GM23338 (cell line): Measurements from ENCODE around the gene CFAP70. TPM values are rescaled to one million over a fixed set of nuclear protein-coding genes. Genes with fewer than 3 reads are reported as not detected.

Experiments used
- ATAC-seq: fragments of 200-7000 bp; cut with Tn5 transposase; 3 replicates; pipeline ENCODE4 v1.9.1; 2020
- DNase-seq: peaks from one replicate; pipeline ENCODE4 v3.0.0-alpha.2; 2015; ENCODE audit warnings: low spot score
- H2AFZ ChIP-seq: fragments of 200-600 bp; sonication (generic); 2 replicates; pipeline ENCODE4 v1.8.0; 2016; ENCODE audit warnings: antibody characterized with exemption, mild to moderate bottlenecking, moderate library complexity
- H3F3A ChIP-seq: fragments of 200-600 bp; sonication (generic); replicated peaks from 2 replicates; pipeline ENCODE4 v1.8.0; 2017; ENCODE audit warnings: antibody characterized with exemption, mixed run types, low read depth
- H3K27ac ChIP-seq: fragments of 200-600 bp; sonication (generic); 2 replicates; pipeline ENCODE4 v1.6.1; 2016; ENCODE audit warnings: low read depth
- H3K27me3 ChIP-seq: fragments of 200-600 bp; sonication (generic); 2 replicates; pipeline ENCODE4 v1.8.0; 2016; ENCODE audit warnings: mild to moderate bottlenecking, mixed run types, moderate library complexity; ENCODE audit not compliant: insufficient read depth
- H3K36me3 ChIP-seq: fragments of 200-600 bp; sonication (generic); 2 replicates; pipeline ENCODE4 v1.8.0; 2016; ENCODE audit warnings: mild to moderate bottlenecking; ENCODE audit not compliant: insufficient read depth
- H3K4me1 ChIP-seq: fragments of 200-600 bp; sonication (generic); 2 replicates; pipeline ENCODE4 v1.8.0; 2016; ENCODE audit warnings: mild to moderate bottlenecking, moderate library complexity; ENCODE audit not compliant: insufficient read depth
- H3K4me2 ChIP-seq: fragments of 200-600 bp; sonication (generic); 2 replicates; pipeline ENCODE4 v1.7.1; 2017; ENCODE audit warnings: mixed run types
- H3K4me3 ChIP-seq: fragments of 200-600 bp; sonication (generic); 2 replicates; pipeline ENCODE4 v1.6.1; 2016; ENCODE audit warnings: mixed run types
- H3K79me2 ChIP-seq: fragments of 200-600 bp; sonication (generic); replicated peaks from 2 replicates; pipeline ENCODE4 v1.8.0; 2017; ENCODE audit warnings: mild to moderate bottlenecking; ENCODE audit not compliant: insufficient read depth
- H3K9me2 ChIP-seq: fragments of 200-600 bp; sonication (generic); 2 replicates; pipeline ENCODE4 v1.8.0; 2017; ENCODE audit not compliant: insufficient read depth
- H4K20me1 ChIP-seq: fragments of 200-600 bp; sonication (generic); replicated peaks from 2 replicates; pipeline ENCODE4 v1.8.0; 2017; ENCODE audit warnings: mild to moderate bottlenecking; ENCODE audit not compliant: insufficient read depth
- H3K27ac Mint-ChIP-seq: 2 replicates; pipeline ENCODE4 v1.8.0; 2020; ENCODE audit warnings: inconsistent platforms, mild to moderate bottlenecking, moderate library complexity, mixed read lengths
- H3K27me3 Mint-ChIP-seq: 3 replicates; pipeline ENCODE4 v1.8.0; 2022; ENCODE audit warnings: low read depth, mild to moderate bottlenecking, moderate library complexity, mixed read lengths, inconsistent platforms; ENCODE audit not compliant: insufficient read depth, poor library complexity
- H3K36me3 Mint-ChIP-seq: 3 replicates; pipeline ENCODE4 v1.8.0; 2021; ENCODE audit warnings: low read depth, mild to moderate bottlenecking, inconsistent platforms, moderate library complexity, mixed read lengths
- H3K4me1 Mint-ChIP-seq: 3 replicates; pipeline ENCODE4 v1.8.0; 2020; ENCODE audit warnings: mild to moderate bottlenecking, inconsistent platforms, mixed read lengths
- H3K4me3 Mint-ChIP-seq: 3 replicates; pipeline ENCODE4 v1.8.0; 2021; ENCODE audit warnings: moderate library complexity, mild to moderate bottlenecking, inconsistent platforms, mixed read lengths
- H3K9me3 Mint-ChIP-seq: 3 replicates; pipeline ENCODE4 v1.8.0; 2020; ENCODE audit warnings: moderate library complexity, mild to moderate bottlenecking, inconsistent platforms, mixed read lengths
- CREB1 ChIP-seq: fragments of 250-450 bp; sonication (Bioruptor Pico); IDR thresholded peaks from 2 replicates; pipeline ENCODE4 v1.5.0; 2020; ENCODE audit warnings: low read depth, mild to moderate bottlenecking, moderate library complexity
- EZH2 ChIP-seq: fragments of 200-600 bp; sonication (generic); IDR thresholded peaks from one replicate; pipeline ENCODE4 v1.8.0; 2017; ENCODE audit warnings: antibody characterized with exemption, mild to moderate bottlenecking, low read depth; ENCODE audit not compliant: unreplicated experiment
- EZH2phosphoT487 ChIP-seq: fragments of 200-600 bp; sonication (generic); IDR thresholded peaks from one replicate; pipeline ENCODE4 v1.8.1; 2018; ENCODE audit warnings: antibody characterized with exemption; ENCODE audit not compliant: unreplicated experiment
- NANOG ChIP-seq: IDR thresholded peaks from 2 replicates; pipeline ENCODE4 v1.6.1; 2016; ENCODE audit warnings: antibody characterized with exemption, borderline replicate concordance
- POLR2AphosphoS5 ChIP-seq: IDR thresholded peaks from 2 replicates; pipeline ENCODE4 v1.6.1; 2016; ENCODE audit warnings: antibody characterized with exemption, low read depth
- ZNF114 ChIP-seq: fragments of 250-450 bp; sonication (Bioruptor Pico); IDR thresholded peaks from 2 replicates; pipeline ENCODE4 v1.5.0; 2020; ENCODE audit warnings: mild to moderate bottlenecking, moderate library complexity
- ZNF331 ChIP-seq: fragments of 250-450 bp; sonication (Bioruptor Pico); IDR thresholded peaks from 2 replicates; pipeline ENCODE4 v1.5.0; 2020; ENCODE audit warnings: low read depth, mild to moderate bottlenecking, moderate library complexity
- polyA plus RNA-seq: library from polyadenylated mRNA; unstranded; fragments of >200 nt; fragmentation: Nextera tagmentation; extraction: Ambion mirVana; gene quantifications from 2 replicates; pipeline ENCODE4 v1.2.1, GENCODE V29; 2016
- total RNA-seq: library from RNA; depleted of rRNA; stranded (reverse); fragments of >200 nt; shearing (Covaris generic); gene quantifications from 2 replicates; pipeline ENCODE4 v1.2.3, GENCODE V29; 2014
- TF ChIP-seq, protein P1 (sequence below): IDR thresholded peaks from one replicate; pipeline ENCODE4 v1.6.1; 2018; ENCODE audit warnings: antibody characterized with exemption; ENCODE audit not compliant: unreplicated experiment
- TF ChIP-seq, protein P2 (sequence below): IDR thresholded peaks from 2 replicates; pipeline ENCODE4 v1.6.1; 2016; ENCODE audit warnings: antibody characterized with exemption

The CFAP70 gene
- total and polyA plus RNA-seq, 2 experiments from 2014 or later, result 0.17 to 0.24 TPM

GRCh38 chr10:73344269-73344668 is 14.4 kb downstream of the CFAP70 start:
- no peaks in the 10 kb centered on the region for H3K9me2 ChIP-seq
- no peaks in the 10 kb centered on the region for H3K36me3 ChIP-seq
- no peaks in the 10 kb centered on the region for H3K4me1 Mint-ChIP-seq
- ATAC-seq (no peak), DNase-seq (no peak)
- H3K36me3 Mint-ChIP-seq, result no peaks in the 10 kb centered on the region; the same call in 2 of the 3 replicates
- no peaks in the 10 kb centered on the region; the same call in 2 of the 3 replicates for H3K9me3 Mint-ChIP-seq
- H3K79me2 ChIP-seq, result no peaks in the 10 kb centered on the region
- no peak overlapping the region for H3K4me3 ChIP-seq
- 0 out of 2 replicates have a peak overlapping the region, but pooled peaks have one; percentile 43 for H2AFZ ChIP-seq
- no peak overlapping the region for H3K4me3 Mint-ChIP-seq
- no peak overlapping the region for H3K27ac Mint-ChIP-seq
- peaks cover 2% of the 10 kb centered on the region; the same call in 1 of the 2 replicates for H3K4me1 ChIP-seq
- H3K4me2 ChIP-seq, result no peak overlapping the region
- H3K27me3 Mint-ChIP-seq, result peaks cover 5% of the 10 kb centered on the region
- H3K27ac ChIP-seq, result no peak overlapping the region
- H4K20me1 ChIP-seq, result no peaks in the 10 kb centered on the region
- TF ChIP-seq, protein P1, sequence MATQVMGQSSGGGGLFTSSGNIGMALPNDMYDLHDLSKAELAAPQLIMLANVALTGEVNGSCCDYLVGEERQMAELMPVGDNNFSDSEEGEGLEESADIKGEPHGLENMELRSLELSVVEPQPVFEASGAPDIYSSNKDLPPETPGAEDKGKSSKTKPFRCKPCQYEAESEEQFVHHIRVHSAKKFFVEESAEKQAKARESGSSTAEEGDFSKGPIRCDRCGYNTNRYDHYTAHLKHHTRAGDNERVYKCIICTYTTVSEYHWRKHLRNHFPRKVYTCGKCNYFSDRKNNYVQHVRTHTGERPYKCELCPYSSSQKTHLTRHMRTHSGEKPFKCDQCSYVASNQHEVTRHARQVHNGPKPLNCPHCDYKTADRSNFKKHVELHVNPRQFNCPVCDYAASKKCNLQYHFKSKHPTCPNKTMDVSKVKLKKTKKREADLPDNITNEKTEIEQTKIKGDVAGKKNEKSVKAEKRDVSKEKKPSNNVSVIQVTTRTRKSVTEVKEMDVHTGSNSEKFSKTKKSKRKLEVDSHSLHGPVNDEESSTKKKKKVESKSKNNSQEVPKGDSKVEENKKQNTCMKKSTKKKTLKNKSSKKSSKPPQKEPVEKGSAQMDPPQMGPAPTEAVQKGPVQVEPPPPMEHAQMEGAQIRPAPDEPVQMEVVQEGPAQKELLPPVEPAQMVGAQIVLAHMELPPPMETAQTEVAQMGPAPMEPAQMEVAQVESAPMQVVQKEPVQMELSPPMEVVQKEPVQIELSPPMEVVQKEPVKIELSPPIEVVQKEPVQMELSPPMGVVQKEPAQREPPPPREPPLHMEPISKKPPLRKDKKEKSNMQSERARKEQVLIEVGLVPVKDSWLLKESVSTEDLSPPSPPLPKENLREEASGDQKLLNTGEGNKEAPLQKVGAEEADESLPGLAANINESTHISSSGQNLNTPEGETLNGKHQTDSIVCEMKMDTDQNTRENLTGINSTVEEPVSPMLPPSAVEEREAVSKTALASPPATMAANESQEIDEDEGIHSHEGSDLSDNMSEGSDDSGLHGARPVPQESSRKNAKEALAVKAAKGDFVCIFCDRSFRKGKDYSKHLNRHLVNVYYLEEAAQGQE, result no peak
- no peak for TF ChIP-seq CREB1 (CRISPR knock-in tag)
- TF ChIP-seq, protein P2, sequence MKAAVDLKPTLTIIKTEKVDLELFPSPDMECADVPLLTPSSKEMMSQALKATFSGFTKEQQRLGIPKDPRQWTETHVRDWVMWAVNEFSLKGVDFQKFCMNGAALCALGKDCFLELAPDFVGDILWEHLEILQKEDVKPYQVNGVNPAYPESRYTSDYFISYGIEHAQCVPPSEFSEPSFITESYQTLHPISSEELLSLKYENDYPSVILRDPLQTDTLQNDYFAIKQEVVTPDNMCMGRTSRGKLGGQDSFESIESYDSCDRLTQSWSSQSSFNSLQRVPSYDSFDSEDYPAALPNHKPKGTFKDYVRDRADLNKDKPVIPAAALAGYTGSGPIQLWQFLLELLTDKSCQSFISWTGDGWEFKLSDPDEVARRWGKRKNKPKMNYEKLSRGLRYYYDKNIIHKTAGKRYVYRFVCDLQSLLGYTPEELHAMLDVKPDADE, result no peak
- TF ChIP-seq EZH2phosphoT487, result no peak
- no peak for TF ChIP-seq POLR2AphosphoS5
- H3F3A ChIP-seq, result no peaks in the 10 kb centered on the region
- no peaks in the 10 kb centered on the region for H3K27me3 ChIP-seq

- no peak overlapping the region for H3K27ac Mint-ChIP-seq
- no peaks in the 10 kb centered on the region for H3K4me1 Mint-ChIP-seq
- peaks cover 1% of the 10 kb centered on the region for H3K27me3 Mint-ChIP-seq
- no peaks in the 10 kb centered on the region for H3K79me2 ChIP-seq
- no peaks in the 10 kb centered on the region; the same call in 2 of the 3 replicates for H3K36me3 Mint-ChIP-seq
- H3K4me1 ChIP-seq, result peaks cover 4% of the 10 kb centered on the region; the same call in 1 of the 2 replicates
- no peak overlapping the region for H3K27ac ChIP-seq
- no peaks in the 10 kb centered on the region for H3F3A ChIP-seq
- no peaks in the 10 kb centered on the region for H3K36me3 ChIP-seq
- H4K20me1 ChIP-seq, result no peaks in the 10 kb centered on the region
- no peaks in the 10 kb centered on the region for H3K9me2 ChIP-seq
- no peak overlapping the region for H3K4me2 ChIP-seq
- no peak overlapping the region for H2AFZ ChIP-seq
- H3K27me3 ChIP-seq, result no peaks in the 10 kb centered on the region
- TF ChIP-seq EZH2phosphoT487, result no peak
- TF ChIP-seq, protein P1, result no peak
- no peak for TF ChIP-seq NANOG
- TF ChIP-seq EZH2, result no peak
- TF ChIP-seq ZNF114 (CRISPR knock-in tag), result no peak
- TF ChIP-seq ZNF331, result no peak
- TF ChIP-seq POLR2AphosphoS5, result no peak
- no peak overlapping the region for H3K4me3 Mint-ChIP-seq
- ATAC-seq, result no peak
- H3K4me3 ChIP-seq, result no peak overlapping the region
- no peak for DNase-seq
- H3K9me3 Mint-ChIP-seq, result no peaks in the 10 kb centered on the region; the same call in 2 of the 3 replicates
Observed at GRCh38 chr10:73340121-73340520, 18.5 kb downstream of the CFAP70 start.
